ENCODE data around the gene TRRAP.

Gene TRRAP

DNA sequence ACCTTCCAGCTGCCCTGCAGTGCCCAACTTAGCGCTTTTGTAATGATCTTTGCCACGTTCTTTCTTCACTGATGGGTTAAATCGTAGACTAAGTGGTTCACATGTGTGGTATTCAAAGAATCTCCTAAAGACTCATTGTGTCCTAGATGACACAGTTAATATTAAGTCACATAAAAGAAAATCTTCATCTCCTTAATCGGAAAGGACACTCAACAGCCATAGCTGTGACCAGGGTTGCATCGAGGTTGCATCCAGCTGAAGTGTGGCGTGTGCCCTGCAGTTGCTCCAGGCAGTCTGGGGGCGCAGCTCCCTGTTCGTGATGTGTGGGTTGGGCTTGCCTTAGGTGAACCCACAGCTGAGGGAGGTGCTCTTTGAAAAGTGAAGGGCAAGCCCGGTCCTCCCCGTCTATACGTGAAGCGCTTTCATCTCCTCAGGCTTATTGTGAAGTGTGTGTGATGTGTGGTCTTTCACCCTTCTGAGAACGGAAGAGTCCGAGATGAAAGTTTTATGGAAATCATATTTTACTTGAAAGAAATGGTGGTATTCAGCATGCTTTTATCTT is 122.7 kb downstream of the TRRAP start:
- TF ChIP-seq, protein P1, sequence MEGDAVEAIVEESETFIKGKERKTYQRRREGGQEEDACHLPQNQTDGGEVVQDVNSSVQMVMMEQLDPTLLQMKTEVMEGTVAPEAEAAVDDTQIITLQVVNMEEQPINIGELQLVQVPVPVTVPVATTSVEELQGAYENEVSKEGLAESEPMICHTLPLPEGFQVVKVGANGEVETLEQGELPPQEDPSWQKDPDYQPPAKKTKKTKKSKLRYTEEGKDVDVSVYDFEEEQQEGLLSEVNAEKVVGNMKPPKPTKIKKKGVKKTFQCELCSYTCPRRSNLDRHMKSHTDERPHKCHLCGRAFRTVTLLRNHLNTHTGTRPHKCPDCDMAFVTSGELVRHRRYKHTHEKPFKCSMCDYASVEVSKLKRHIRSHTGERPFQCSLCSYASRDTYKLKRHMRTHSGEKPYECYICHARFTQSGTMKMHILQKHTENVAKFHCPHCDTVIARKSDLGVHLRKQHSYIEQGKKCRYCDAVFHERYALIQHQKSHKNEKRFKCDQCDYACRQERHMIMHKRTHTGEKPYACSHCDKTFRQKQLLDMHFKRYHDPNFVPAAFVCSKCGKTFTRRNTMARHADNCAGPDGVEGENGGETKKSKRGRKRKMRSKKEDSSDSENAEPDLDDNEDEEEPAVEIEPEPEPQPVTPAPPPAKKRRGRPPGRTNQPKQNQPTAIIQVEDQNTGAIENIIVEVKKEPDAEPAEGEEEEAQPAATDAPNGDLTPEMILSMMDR (IDR thresholded peaks at IDR 0.05; ENCODE audit: extremely low read depth, missing control alignments), result no peak
- DNase-seq (ENCODE audit: low spot score), result no peak

DNA sequence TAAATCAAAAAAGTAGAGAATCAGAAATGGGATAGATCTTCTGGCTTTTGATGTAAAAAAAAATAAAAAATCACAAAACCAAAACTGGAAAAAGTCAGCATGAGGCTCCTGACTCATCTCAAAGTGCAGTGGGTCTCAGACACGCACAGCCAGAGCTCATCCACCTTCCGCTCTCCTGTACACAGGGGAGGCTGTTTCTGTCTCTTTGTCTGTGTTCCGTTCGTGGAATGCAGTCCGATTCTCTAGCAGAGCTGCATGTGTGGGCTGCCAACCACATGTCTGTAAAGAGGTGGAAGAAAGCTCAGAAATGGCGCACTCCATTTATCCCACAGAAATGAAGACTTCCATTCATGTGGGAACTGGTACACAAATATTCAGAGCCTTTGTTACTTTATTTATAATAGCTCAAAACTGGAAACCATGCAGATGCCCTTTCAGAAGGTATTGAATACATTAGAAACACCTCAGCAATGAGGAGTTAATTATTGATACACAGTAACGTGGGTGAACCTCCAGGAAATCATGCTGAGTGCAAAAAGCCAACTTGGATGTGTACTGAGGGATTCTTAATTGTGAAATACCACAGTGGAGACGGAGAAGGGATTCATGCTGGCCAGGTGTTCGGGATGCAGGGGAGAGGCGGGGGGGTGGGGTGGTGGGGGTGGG is 123.3 kb downstream of the TRRAP start:
- TF ChIP-seq, protein P1 (IDR thresholded peaks at IDR 0.05; ENCODE audit: extremely low read depth, missing control alignments), result no peak
- DNase-seq (ENCODE audit: low spot score), result no peak

DNA sequence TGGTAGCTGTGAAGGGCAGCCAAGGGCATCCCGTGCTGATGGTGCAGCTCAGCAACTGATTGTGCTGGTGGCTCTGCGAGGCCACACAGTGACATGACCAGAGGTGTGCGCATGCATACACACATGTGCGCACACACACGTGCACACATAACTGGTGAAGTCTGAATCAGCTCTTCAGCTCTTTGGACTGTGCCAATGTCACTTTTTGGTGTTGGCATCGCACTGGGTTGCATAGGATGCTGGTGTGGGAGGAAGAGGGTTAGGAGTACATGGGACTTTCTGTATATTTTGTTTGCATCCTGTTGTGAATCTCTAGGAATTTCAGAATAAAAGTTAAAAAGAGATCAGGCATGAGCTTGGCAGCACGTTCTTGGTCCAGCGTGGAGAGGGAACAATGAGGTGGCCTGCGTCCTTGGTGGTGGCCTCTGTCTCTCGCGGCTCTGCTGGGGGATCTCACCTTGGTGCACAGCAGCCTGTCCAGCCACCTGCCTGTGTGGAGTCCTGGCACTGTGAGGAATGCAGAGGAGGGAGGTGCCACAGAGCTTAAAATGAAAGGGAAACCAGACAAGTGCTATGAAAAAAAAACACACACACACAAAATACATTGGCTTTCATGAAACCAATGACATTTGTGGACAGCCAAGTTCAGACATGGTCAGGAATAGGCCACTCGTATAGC is 124.0 kb downstream of the TRRAP start:
- no peak for DNase-seq (ENCODE audit: low spot score)
- TF ChIP-seq, protein P1 (IDR thresholded peaks at IDR 0.05; ENCODE audit: extremely low read depth, missing control alignments), result no peak

DNA sequence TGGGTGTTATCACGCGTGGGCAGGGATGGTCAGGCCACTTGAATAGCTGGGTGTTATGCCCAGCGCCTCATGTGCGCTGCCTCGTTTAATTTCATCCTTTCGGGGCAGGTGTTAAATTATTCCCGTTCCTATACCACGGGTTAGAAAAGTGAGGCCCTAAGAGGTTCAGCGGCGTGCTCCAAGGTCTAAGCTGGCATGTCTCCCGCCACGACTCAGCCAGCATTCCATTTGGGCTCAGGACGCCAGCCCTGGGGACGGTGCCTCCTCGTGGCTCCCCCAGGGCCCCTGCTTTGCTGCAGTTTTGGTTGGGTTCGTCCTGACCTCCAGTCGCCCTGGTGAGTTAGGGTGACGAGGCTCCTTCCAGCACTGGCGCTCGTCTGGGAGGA is 124.5 kb downstream of the TRRAP start:
- TF ChIP-seq, protein P1 (IDR thresholded peaks at IDR 0.05; ENCODE audit: extremely low read depth, missing control alignments), result no peak
- no peak for DNase-seq (ENCODE audit: low spot score)

DNA sequence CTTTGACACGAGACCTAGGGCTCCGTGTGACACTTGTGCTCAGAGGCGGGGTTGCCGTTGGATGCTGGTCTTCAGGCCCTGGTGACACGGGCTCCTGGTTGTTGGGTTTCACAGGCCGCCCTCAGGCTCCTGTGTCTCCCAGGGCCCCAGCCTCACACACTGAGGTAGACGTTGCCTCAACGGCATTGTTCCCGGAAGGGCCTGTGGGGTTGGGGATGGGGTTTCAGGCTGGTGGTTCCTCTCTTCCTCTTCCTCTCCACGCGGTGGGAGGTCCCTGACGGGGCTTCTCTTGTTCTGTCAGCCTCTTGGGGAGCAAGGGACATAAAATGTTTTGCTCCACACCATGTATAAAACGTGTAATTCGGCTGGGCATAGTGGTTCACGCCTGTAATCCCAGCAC is 125.1 kb downstream of the TRRAP start:
- TF ChIP-seq, protein P1 (IDR thresholded peaks at IDR 0.05; ENCODE audit: extremely low read depth, missing control alignments), result no peak
- no peak for DNase-seq (ENCODE audit: low spot score)

DNA sequence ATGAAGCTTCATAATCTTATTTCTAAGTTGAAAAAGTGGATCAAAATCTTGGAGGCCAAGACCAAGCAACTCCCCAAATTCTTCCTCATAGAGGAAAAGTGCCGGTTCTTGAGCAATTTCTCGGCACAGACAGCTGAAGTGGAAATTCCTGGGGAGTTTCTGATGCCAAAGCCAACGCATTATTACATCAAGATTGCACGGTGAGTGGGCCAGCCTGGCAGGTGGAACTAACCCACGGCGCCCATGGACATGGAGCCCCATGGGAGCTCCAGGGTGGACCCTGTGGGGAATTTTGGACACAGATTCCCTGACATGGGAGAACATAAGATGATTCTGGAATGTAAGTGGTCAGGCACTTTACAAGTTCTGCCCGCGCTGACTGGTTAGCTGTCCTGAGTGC is 125.9 kb downstream of the TRRAP start:
- TF ChIP-seq, protein P1 (IDR thresholded peaks at IDR 0.05; ENCODE audit: extremely low read depth, missing control alignments), result no peak
- no peak for DNase-seq (ENCODE audit: low spot score)

DNA sequence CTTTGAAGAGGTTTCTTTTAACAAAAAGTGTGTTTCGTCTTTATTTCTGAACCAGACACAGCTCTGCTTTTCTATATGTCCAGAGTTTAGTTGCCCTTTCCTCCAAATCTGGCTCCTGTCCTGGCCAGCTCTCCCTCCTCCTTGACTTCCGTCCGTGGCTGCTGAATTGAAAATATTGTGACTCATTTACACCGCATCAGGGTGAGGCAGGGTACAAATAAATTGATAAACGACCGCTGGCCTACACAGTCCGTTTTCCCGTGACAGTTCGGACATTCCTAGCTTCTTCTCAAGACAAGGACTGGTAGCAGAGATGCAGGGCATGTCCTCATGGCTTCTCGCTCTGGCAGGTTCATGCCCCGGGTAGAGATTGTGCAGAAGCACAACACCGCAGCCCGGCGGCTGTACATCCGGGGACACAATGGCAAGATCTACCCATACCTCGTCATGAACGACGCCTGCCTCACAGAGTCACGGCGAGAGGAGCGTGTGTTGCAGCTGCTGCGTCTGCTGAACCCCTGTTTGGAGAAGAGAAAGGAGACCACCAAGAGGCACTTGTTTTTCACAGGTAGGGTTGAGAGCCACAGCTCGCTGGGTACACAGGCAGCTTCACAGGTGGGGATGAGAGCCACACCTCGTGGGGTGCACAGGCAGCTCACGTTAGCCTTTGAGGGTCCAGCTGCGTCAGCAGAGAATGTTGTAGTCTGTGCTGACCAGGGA is 126.6 kb downstream of the TRRAP start:
- DNase-seq (ENCODE audit: low spot score), result no peak
- TF ChIP-seq, protein P1 (IDR thresholded peaks at IDR 0.05; ENCODE audit: extremely low read depth, missing control alignments), result no peak
